PFSK-1 (cell line): Measurements from ENCODE around the gene CCM2L.

Experiments used
- FOXP2 ChIP-seq: optimal IDR thresholded peaks from 2 replicates; pipeline ENCODE3; 2011; ENCODE audit warnings: borderline replicate concordance, control low read depth, inconsistent platforms; ENCODE audit not compliant: insufficient read depth; ENCODE audit errors: extremely low read length, extremely low read depth
- POLR2AphosphoS5 ChIP-seq: IDR thresholded peaks from 2 replicates; pipeline ENCODE4 v1.6.1; 2012; ENCODE audit warnings: low read depth, mild to moderate bottlenecking, control low read depth, low read length, moderate library complexity
- SIN3A ChIP-seq: IDR thresholded peaks from 2 replicates; pipeline ENCODE4 v1.6.1; 2012; ENCODE audit warnings: mild to moderate bottlenecking, low read length, moderate library complexity, borderline replicate concordance; ENCODE audit not compliant: insufficient read depth
- TAF1 ChIP-seq: IDR thresholded peaks from 2 replicates; pipeline ENCODE4 v1.6.1; 2012; ENCODE audit warnings: low read length, control low read depth, borderline replicate concordance; ENCODE audit not compliant: insufficient read depth
- TF ChIP-seq, protein P1 (sequence below), 2 experiments: IDR thresholded peaks; 2 replicates each; pipeline versions ENCODE4 v1.6.1 to v1.8.0; 2011 to 2012; ENCODE audit warnings: low read depth in 2 of 2, low read length in 2 of 2, control low read depth in 1 of 2, inconsistent platforms in 1 of 2, mild to moderate bottlenecking in 1 of 2, moderate library complexity in 1 of 2; ENCODE audit not compliant: insufficient read depth in 1 of 2

The CCM2L gene

DNA sequence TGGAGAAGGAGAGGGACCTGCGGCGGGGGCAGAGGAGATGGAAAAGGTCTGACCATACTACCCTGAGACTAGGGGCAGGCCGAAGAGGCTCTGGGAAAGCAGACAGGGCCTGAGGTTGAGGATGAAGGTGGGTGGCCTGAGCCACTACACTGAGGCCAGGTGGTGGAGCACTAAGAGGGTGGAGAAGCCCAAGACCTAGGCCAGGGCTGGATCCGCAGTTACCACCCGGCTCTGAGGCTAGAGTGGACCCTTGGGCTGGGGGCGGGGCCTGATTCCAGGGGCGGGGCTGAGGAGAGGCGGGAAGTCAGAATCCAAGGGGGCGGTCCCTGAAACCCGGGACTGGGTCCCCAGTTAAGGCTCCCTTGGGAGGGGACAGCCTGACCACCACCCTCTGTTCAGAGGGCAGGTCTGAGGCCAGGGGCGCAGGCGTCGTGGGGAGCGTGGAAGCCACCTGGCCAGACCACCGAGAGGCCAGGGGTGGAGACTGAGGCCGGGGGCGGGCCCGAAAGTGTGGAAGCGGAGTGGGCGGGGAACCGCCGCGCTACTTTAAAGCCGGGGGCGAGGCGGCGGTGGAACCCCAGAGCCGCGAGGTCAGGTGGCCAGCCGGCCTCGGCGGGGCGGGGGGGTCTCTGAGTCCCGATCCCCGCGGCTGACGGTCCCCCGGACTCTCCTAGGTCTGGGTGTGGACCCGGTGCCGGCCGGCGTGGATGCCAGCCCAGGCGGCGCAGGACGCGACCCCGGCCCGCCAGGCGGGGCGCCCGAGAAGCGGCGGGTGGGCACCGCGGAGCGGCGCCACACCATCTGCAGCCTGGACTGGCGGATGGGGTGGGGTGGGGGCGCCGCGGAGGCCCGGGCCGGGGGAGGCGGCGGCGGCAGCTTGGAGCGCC is 8.3 kb downstream of the CCM2L start:
- TF ChIP-seq TAF1, result no peak
- TF ChIP-seq POLR2AphosphoS5, result peak; percentile 51; the same call in 1 of the 2 replicates

DNA sequence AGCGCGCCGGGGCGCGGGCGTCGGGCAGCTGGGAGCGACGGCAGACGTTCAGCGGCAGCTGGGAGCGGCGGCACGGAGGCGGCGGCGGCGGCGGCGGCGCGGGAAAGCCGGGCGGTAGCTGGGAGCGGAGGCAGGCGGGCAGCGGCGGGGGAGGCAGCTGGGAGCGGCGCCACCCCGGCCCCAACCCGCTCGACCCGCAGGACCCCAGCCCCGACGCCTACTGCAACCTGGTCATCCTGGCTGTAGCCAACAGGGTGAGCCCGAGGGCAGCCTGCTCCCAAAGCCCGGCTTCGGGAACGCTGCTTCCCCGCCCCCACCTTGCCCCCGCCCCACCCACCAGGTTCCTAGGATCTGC is 8.9 kb downstream of the CCM2L start:
- TF ChIP-seq, protein P1, sequence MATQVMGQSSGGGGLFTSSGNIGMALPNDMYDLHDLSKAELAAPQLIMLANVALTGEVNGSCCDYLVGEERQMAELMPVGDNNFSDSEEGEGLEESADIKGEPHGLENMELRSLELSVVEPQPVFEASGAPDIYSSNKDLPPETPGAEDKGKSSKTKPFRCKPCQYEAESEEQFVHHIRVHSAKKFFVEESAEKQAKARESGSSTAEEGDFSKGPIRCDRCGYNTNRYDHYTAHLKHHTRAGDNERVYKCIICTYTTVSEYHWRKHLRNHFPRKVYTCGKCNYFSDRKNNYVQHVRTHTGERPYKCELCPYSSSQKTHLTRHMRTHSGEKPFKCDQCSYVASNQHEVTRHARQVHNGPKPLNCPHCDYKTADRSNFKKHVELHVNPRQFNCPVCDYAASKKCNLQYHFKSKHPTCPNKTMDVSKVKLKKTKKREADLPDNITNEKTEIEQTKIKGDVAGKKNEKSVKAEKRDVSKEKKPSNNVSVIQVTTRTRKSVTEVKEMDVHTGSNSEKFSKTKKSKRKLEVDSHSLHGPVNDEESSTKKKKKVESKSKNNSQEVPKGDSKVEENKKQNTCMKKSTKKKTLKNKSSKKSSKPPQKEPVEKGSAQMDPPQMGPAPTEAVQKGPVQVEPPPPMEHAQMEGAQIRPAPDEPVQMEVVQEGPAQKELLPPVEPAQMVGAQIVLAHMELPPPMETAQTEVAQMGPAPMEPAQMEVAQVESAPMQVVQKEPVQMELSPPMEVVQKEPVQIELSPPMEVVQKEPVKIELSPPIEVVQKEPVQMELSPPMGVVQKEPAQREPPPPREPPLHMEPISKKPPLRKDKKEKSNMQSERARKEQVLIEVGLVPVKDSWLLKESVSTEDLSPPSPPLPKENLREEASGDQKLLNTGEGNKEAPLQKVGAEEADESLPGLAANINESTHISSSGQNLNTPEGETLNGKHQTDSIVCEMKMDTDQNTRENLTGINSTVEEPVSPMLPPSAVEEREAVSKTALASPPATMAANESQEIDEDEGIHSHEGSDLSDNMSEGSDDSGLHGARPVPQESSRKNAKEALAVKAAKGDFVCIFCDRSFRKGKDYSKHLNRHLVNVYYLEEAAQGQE (IDR thresholded peaks at IDR 0.05; ENCODE audit: insufficient read depth in 1 of 2, low read depth in 2 of 2, low read length in 2 of 2), result no peak

DNA sequence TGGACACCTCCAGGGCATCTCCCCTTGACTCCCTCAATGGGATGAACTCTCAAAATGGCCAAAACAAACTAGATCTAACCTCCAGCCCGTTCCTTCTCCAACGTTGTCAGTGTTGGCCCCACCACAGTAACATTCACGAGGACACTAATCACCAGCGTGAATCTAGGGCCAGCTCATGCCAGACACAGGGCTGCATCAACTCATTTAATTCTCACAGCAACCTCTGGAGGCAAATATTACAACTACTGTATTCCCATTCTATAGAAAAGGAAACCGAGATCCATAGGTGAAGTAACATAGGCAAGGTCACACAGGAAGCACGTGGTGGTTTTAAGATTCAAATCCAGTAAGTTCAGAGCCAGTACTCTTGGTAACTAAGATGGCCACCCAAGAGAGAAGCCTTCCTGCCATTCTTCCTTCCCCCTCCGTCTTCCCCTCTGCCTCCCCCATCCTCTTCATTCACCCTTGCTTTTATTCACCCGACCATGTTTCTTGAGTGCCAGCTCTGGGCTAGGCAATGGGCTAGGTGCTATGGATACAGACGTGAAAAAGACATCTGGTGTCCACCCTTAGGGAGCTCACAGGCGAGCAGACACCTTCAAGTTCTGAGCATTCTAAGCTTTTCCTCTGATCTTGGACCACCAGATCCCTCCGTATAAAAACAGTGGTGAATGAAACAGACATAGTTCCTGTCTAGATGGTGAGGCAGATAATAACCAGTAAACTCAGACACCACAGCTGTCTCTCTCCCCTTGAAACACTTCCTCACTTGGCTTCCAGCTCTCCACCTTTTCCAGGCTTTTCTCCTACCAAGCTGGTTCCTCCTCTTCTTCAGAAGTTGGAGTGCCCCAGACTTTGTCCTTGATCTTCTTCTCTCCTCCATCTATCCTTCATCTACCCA is 9.6 kb downstream of the CCM2L start:
- TF ChIP-seq POLR2AphosphoS5 (no peak), TAF1 (no peak), SIN3A (no peak), FOXP2 (no peak)
- TF ChIP-seq, protein P1 (IDR thresholded peaks at IDR 0.05; ENCODE audit: insufficient read depth in 1 of 2, low read depth in 2 of 2, low read length in 2 of 2), result no peak

DNA sequence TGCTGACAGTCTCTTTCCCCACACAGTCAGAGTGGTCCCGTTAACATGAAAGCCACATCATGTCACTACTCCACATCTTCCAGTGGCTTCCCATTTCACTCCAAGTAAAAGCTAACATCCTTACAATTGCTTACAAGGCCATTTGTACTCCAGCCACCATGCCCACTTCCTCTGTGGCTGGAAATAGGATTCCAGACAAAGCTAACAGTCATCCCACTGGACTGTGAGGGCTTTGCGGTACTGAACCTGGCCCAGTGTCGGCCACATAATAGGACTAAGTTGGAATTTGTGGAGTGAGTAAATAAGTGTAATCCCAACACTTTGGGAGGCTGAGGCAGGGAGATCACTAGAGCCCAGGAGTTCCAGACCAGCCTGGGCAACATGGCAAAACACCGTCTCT is 10.9 kb downstream of the CCM2L start:
- no peak for TF ChIP-seq TAF1
- TF ChIP-seq FOXP2, result no peak
- TF ChIP-seq, protein P1 (IDR thresholded peaks at IDR 0.05; ENCODE audit: insufficient read depth in 1 of 2, low read depth in 2 of 2, low read length in 2 of 2), result no peak
- TF ChIP-seq POLR2AphosphoS5, result no peak

DNA sequence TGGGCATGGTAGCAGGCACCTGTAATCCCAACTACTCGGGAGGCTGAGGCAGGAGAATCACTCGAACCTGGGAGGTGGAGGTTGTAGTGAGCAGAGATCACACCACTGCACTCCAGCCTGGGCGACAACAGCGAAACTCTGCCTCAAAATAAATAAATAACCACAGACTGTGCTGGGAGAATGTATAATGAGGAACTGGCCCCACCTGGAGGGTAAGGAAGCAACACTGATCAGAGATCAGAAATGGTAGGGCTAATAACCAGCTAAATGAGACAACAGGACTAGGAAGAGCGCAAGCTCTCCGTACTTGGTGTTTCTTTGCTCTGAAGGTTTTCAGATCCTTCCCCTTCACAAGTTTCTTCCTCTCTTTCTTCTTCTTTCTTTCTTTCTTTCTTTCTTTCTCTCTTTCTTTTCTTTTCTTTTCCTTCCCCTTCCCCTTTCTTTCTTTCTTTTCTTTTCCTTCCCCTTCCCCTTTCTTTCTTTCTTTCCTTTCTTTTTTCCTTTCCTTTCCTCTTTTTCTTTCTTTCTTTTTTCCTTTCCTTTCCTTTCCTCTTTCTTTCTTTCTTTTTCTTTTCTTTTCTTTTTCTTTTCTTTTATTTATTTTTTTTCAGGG is 14.6 kb downstream of the CCM2L start:
- TF ChIP-seq FOXP2 (no peak), POLR2AphosphoS5 (no peak), SIN3A (no peak), TAF1 (no peak)
- TF ChIP-seq, protein P1 (IDR thresholded peaks at IDR 0.05; ENCODE audit: insufficient read depth in 1 of 2, low read depth in 2 of 2, low read length in 2 of 2), result no peak
